Measurements from ENCODE around the gene AFG3L2.

Gene AFG3L2

GRCh38 chr18:12362473-12363174, 14.4 kb downstream of the AFG3L2 start:
- H3K27ac ChIP-seq (ENCODE audit: low read length), result no peak overlapping the region
- WGBS (ENCODE audit: insufficient coverage, insufficient read length), result no CpG with 5 or more reads among the region's 11 CpGs
- peaks cover 10% of the 10 kb centered on the region; the same call in 1 of the 2 replicates for H3K36me3 ChIP-seq (ENCODE audit: control insufficient read depth, insufficient read depth, low read length)
- H3K4me1 ChIP-seq (ENCODE audit: control insufficient read depth, insufficient read depth, low read length), result no peaks in the 10 kb centered on the region
- no peak for DNase-seq (ENCODE audit: low read depth, low spot score)
- H3K4me3 ChIP-seq (ENCODE audit: low read length), result no peak overlapping the region
- no peaks in the 10 kb centered on the region for H3K27me3 ChIP-seq (ENCODE audit: control insufficient read depth, insufficient read depth, low read length)
- no peaks in the 10 kb centered on the region for H3K9me3 ChIP-seq (ENCODE audit: control insufficient read depth, insufficient read depth, low read length)

- WGBS (ENCODE audit: insufficient coverage, insufficient read length), result no CpG with 5 or more reads among the region's 3 CpGs
- H3K4me1 ChIP-seq (ENCODE audit: control insufficient read depth, insufficient read depth, low read length), result no peaks in the 10 kb centered on the region
- H3K4me3 ChIP-seq (ENCODE audit: low read length), result no peak overlapping the region
- no peak for DNase-seq (ENCODE audit: low read depth, low spot score)
- no peaks in the 10 kb centered on the region for H3K9me3 ChIP-seq (ENCODE audit: control insufficient read depth, insufficient read depth, low read length)
- H3K27me3 ChIP-seq (ENCODE audit: control insufficient read depth, insufficient read depth, low read length), result no peaks in the 10 kb centered on the region
- peaks cover 10% of the 10 kb centered on the region; the same call in 1 of the 2 replicates for H3K36me3 ChIP-seq (ENCODE audit: control insufficient read depth, insufficient read depth, low read length)
- H3K27ac ChIP-seq (ENCODE audit: low read length), result no peak overlapping the region
Observed at GRCh38 chr18:12361770-12362378, 15.2 kb downstream of the AFG3L2 start.

GRCh38 chr18:12359515-12359927, 17.5 kb downstream of the AFG3L2 start:
- Histone ChIP-seq H3K4me1 (ENCODE audit: control insufficient read depth, insufficient read depth, low read length) (no peaks in the 10 kb centered on the region), H3K36me3 (ENCODE audit: control insufficient read depth, insufficient read depth, low read length) (peaks cover 13% of the 10 kb centered on the region; the same call in 1 of the 2 replicates), H3K4me3 (ENCODE audit: low read length) (no peak overlapping the region), H3K9me3 (ENCODE audit: control insufficient read depth, insufficient read depth, low read length) (no peaks in the 10 kb centered on the region), H3K27me3 (ENCODE audit: control insufficient read depth, insufficient read depth, low read length) (no peaks in the 10 kb centered on the region), H3K27ac (ENCODE audit: low read length) (no peak overlapping the region)
- no peak for DNase-seq (ENCODE audit: low read depth, low spot score)
- no CpG with 5 or more reads among the region's 5 CpGs for WGBS (ENCODE audit: insufficient coverage, insufficient read length)

- Histone ChIP-seq H3K27me3 (ENCODE audit: control insufficient read depth, insufficient read depth, low read length) (no peaks in the 10 kb centered on the region), H3K36me3 (ENCODE audit: control insufficient read depth, insufficient read depth, low read length) (peaks cover 24% of the 10 kb centered on the region; the same call in 1 of the 2 replicates), H3K9me3 (ENCODE audit: control insufficient read depth, insufficient read depth, low read length) (no peaks in the 10 kb centered on the region), H3K4me3 (ENCODE audit: low read length) (no peak overlapping the region), H3K27ac (ENCODE audit: low read length) (no peak overlapping the region), H3K4me1 (ENCODE audit: control insufficient read depth, insufficient read depth, low read length) (no peaks in the 10 kb centered on the region)
- DNase-seq (ENCODE audit: low read depth, low spot score), result no peak
- WGBS (ENCODE audit: insufficient coverage, insufficient read length), result no CpG with 5 or more reads among the region's 5 CpGs
Observed at GRCh38 chr18:12352188-12352587, 24.8 kb downstream of the AFG3L2 start.

GRCh38 chr18:12347895-12348294, 29.1 kb downstream of the AFG3L2 start:
- Histone ChIP-seq H3K27me3 (ENCODE audit: control insufficient read depth, insufficient read depth, low read length) (no peaks in the 10 kb centered on the region), H3K27ac (ENCODE audit: low read length) (no peak overlapping the region), H3K4me1 (ENCODE audit: control insufficient read depth, insufficient read depth, low read length) (no peaks in the 10 kb centered on the region), H3K36me3 (ENCODE audit: control insufficient read depth, insufficient read depth, low read length) (peaks cover 36% of the 10 kb centered on the region), H3K9me3 (ENCODE audit: control insufficient read depth, insufficient read depth, low read length) (no peaks in the 10 kb centered on the region), H3K4me3 (ENCODE audit: low read length) (no peak overlapping the region)
- WGBS (ENCODE audit: insufficient coverage, insufficient read length), result no CpG with 5 or more reads among the region's 4 CpGs
- no peak for DNase-seq (ENCODE audit: low read depth, low spot score)

- Histone ChIP-seq H3K4me1 (ENCODE audit: control insufficient read depth, insufficient read depth, low read length) (no peaks in the 10 kb centered on the region), H3K27me3 (ENCODE audit: control insufficient read depth, insufficient read depth, low read length) (no peaks in the 10 kb centered on the region), H3K9me3 (ENCODE audit: control insufficient read depth, insufficient read depth, low read length) (no peaks in the 10 kb centered on the region), H3K27ac (ENCODE audit: low read length) (no peak overlapping the region), H3K36me3 (ENCODE audit: control insufficient read depth, insufficient read depth, low read length) (peaks cover 30% of the 10 kb centered on the region), H3K4me3 (ENCODE audit: low read length) (no peak overlapping the region)
- DNase-seq (ENCODE audit: low read depth, low spot score), result no peak
- no CpG with 5 or more reads among the region's 7 CpGs for WGBS (ENCODE audit: insufficient coverage, insufficient read length)
Observed at GRCh38 chr18:12346240-12346565, 30.8 kb downstream of the AFG3L2 start.

GRCh38 chr18:12345491-12346239, 31.4 kb downstream of the AFG3L2 start:
- no peaks in the 10 kb centered on the region for H3K4me1 ChIP-seq (ENCODE audit: control insufficient read depth, insufficient read depth, low read length)
- peaks cover 29% of the 10 kb centered on the region for H3K36me3 ChIP-seq (ENCODE audit: control insufficient read depth, insufficient read depth, low read length)
- no peak for DNase-seq (ENCODE audit: low read depth, low spot score)
- no CpG with 5 or more reads among the region's 13 CpGs for WGBS (ENCODE audit: insufficient coverage, insufficient read length)
- no peaks in the 10 kb centered on the region for H3K9me3 ChIP-seq (ENCODE audit: control insufficient read depth, insufficient read depth, low read length)
- no peak overlapping the region for H3K4me3 ChIP-seq (ENCODE audit: low read length)
- H3K27ac ChIP-seq (ENCODE audit: low read length), result no peak overlapping the region
- no peaks in the 10 kb centered on the region for H3K27me3 ChIP-seq (ENCODE audit: control insufficient read depth, insufficient read depth, low read length)

GRCh38 chr18:12342661-12343060, 34.4 kb downstream of the AFG3L2 start:
- no peak for DNase-seq (ENCODE audit: low read depth, low spot score)
- Histone ChIP-seq H3K4me3 (ENCODE audit: low read length) (no peak overlapping the region), H3K36me3 (ENCODE audit: control insufficient read depth, insufficient read depth, low read length) (peaks cover 24% of the 10 kb centered on the region), H3K9me3 (ENCODE audit: control insufficient read depth, insufficient read depth, low read length) (no peaks in the 10 kb centered on the region), H3K27me3 (ENCODE audit: control insufficient read depth, insufficient read depth, low read length) (no peaks in the 10 kb centered on the region), H3K4me1 (ENCODE audit: control insufficient read depth, insufficient read depth, low read length) (peaks cover 4% of the 10 kb centered on the region; the same call in 1 of the 2 replicates), H3K27ac (ENCODE audit: low read length) (no peak overlapping the region)
- no CpG with 5 or more reads among the region's 4 CpGs for WGBS (ENCODE audit: insufficient coverage, insufficient read length)

- WGBS (ENCODE audit: insufficient coverage, insufficient read length), result no CpG with 5 or more reads among the region's 5 CpGs
- Histone ChIP-seq H3K36me3 (ENCODE audit: control insufficient read depth, insufficient read depth, low read length) (peaks cover 21% of the 10 kb centered on the region), H3K27ac (ENCODE audit: low read length) (no peak overlapping the region), H3K27me3 (ENCODE audit: control insufficient read depth, insufficient read depth, low read length) (no peaks in the 10 kb centered on the region), H3K4me3 (ENCODE audit: low read length) (no peak overlapping the region), H3K9me3 (ENCODE audit: control insufficient read depth, insufficient read depth, low read length) (no peaks in the 10 kb centered on the region), H3K4me1 (ENCODE audit: control insufficient read depth, insufficient read depth, low read length) (peaks cover 5% of the 10 kb centered on the region; the same call in 1 of the 2 replicates)
- no peak for DNase-seq (ENCODE audit: low read depth, low spot score)
Observed at GRCh38 chr18:12340945-12341660, 35.9 kb downstream of the AFG3L2 start.

- Histone ChIP-seq H3K9me3 (ENCODE audit: control insufficient read depth, insufficient read depth, low read length) (no peaks in the 10 kb centered on the region), H3K4me1 (ENCODE audit: control insufficient read depth, insufficient read depth, low read length) (peaks cover 21% of the 10 kb centered on the region), H3K27ac (ENCODE audit: low read length) (no peak overlapping the region), H3K27me3 (ENCODE audit: control insufficient read depth, insufficient read depth, low read length) (no peaks in the 10 kb centered on the region), H3K36me3 (ENCODE audit: control insufficient read depth, insufficient read depth, low read length) (peaks cover 4% of the 10 kb centered on the region; the same call in 1 of the 2 replicates), H3K4me3 (ENCODE audit: low read length) (no peak overlapping the region)
- DNase-seq (ENCODE audit: low read depth, low spot score), result no peak
- WGBS (ENCODE audit: insufficient coverage, insufficient read length), result no CpG with 5 or more reads among the region's 2 CpGs
Observed at GRCh38 chr18:12338382-12338781, 38.6 kb downstream of the AFG3L2 start.
